ENCODE measurements around the gene PPM1F. TPM values are rescaled to one million over a fixed set of nuclear protein-coding genes. Genes with fewer than 3 reads are reported as not detected.
"Not testable (repeated sequence)": the region's sequence is repeated elsewhere in the genome, so short reads cannot be mapped to it uniquely, and the experiment has no call there.

Gene PPM1F
- total RNA-seq, 1 donor from 2014 or later: 35.6 TPM

DNA sequence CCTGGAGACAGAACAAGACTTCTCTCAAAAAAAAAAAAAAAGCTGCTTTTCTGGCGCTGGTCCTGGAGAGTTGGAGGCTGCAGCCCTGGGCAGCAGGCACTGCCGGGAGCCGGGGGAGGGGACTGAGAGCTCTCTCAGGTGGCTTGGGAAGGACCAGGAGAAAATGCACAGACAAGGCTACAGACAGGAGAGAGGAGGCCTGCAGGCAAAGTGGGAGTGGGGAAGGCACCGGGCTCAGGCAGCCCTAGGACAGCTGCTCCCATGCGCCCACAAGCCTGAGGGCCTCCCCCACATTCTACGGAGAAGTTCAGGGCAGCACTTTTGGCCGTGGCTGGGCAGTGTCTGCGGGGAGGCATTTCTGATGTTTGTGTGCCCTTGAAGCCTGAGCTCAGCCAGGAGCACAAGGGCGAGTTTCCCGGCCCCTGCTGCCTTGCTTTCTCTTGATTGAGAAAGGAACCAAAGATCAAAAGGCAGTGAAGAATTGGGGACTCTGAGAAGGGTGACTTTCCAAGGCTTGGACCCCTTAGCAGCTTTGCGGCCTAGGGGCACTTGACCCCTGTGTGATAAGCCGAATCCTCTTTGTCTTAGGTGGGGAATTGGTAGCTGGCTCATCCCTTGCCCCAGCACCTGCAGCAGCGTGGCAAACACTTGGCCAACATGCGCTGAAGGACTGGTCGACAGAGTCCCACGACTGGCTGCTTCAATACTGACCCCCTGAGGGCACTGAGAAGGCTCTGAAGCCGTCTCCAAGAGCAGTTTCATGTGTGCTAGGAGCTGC, 35.3 kb downstream of the PPM1F start:
- intact Hi-C loops (cut with DNase I): no loop called here
- Histone ChIP-seq H3K36me3 (peaks cover 0 to 1% of the 10 kb centered on the region in 2 donors), H3K27me3 (no peaks in the 10 kb centered on the region), H3K9me3 (no peaks in the 10 kb centered on the region), H3K4me1 (no peaks in the 10 kb centered on the region), H3K4me3 (no peak overlapping the region), H3K27ac (no peak overlapping the region)
- no peak for DNase-seq (ENCODE audit: extremely low spot score in 2 of 2)
- TF ChIP-seq, protein P1, sequence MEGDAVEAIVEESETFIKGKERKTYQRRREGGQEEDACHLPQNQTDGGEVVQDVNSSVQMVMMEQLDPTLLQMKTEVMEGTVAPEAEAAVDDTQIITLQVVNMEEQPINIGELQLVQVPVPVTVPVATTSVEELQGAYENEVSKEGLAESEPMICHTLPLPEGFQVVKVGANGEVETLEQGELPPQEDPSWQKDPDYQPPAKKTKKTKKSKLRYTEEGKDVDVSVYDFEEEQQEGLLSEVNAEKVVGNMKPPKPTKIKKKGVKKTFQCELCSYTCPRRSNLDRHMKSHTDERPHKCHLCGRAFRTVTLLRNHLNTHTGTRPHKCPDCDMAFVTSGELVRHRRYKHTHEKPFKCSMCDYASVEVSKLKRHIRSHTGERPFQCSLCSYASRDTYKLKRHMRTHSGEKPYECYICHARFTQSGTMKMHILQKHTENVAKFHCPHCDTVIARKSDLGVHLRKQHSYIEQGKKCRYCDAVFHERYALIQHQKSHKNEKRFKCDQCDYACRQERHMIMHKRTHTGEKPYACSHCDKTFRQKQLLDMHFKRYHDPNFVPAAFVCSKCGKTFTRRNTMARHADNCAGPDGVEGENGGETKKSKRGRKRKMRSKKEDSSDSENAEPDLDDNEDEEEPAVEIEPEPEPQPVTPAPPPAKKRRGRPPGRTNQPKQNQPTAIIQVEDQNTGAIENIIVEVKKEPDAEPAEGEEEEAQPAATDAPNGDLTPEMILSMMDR (IDR thresholded peaks at IDR 0.05): no peak
- no peak for TF ChIP-seq POLR2AphosphoS5 (IDR thresholded peaks at IDR 0.05; ENCODE audit: insufficient read depth in 1 of 2, low read depth in 1 of 2)
- TF ChIP-seq POLR2A (IDR thresholded peaks at IDR 0.05): no peak

DNA sequence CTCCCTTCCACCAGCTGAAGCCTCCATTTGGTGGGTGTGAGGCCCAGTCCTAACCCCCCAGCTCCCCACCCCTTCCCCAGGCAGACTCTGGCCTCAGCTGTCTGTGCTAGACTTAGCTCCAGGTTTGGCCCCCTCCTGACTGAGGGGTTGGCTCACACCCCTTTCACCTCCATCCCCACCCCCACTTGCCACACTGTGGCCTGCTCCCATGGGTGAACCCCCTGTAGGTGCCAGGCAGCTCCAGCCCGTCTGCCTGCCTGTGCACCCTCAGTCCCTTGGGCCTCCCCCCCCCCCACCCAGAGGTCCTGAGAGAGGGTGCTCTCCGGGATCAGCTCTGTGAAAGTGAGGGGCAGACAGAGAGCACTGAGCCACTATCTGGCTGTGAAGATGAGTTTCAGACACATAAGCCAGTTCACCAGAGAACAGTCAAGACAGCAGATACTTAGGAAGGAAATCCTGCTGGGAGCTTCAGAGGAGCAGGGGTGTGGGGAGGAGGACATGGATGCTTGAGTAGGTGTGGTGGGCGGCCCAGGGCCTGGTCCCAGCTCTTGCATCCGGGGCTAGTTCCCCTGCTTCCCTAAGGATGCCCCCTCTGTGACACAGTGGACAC, 36.2 kb downstream of the PPM1F start:
- TF ChIP-seq, protein P1 (IDR thresholded peaks at IDR 0.05): no peak
- no peak for TF ChIP-seq POLR2A (IDR thresholded peaks at IDR 0.05)
- no peak for TF ChIP-seq POLR2AphosphoS5 (IDR thresholded peaks at IDR 0.05; ENCODE audit: insufficient read depth in 1 of 2, low read depth in 1 of 2)
- no peak for DNase-seq (ENCODE audit: extremely low spot score in 2 of 2)
- Histone ChIP-seq H3K4me1 (no peaks in the 10 kb centered on the region), H3K9me3 (no peaks in the 10 kb centered on the region), H3K36me3 (no peaks in the 10 kb centered on the region), H3K27me3 (no peaks in the 10 kb centered on the region), H3K27ac (no peak overlapping the region), H3K4me3 (no peak overlapping the region)
- intact Hi-C loops (cut with DNase I): no loop called here

DNA sequence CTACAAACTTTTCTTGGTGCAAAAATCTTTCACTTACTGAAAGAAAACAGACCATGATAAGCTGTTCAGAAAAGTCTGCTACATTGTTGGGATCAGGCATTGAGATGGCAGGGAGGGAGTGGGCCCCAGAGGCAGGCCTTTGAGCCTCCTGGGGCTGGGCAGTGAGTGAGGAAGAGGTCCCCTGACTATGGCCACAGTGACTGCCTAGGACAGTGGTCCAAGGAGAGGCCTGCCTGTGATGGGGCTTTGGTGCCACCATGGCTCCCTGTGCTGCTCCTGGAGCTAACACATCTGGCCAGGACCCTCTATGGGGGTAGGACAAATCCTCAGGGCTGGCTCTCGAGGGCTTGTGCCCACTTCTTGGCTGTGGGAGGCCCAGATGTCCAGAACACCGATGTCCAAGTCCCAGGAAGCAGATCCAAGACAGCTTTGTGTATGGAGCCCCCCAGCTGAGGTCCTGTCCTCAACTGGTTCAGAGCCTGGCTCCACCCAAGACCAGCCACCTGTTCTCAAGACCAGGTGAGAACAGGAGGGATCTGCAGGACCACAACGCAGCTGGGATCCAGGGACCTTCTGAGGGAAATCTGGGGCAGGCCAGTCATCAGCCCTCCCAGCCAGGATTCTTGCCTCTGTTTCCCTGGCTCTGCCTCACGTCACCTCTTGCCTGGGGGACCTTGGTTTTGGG, 36.9 kb downstream of the PPM1F start:
- Histone ChIP-seq H3K4me3 (no peak overlapping the region), H3K27ac (no peak overlapping the region), H3K27me3 (no peaks in the 10 kb centered on the region), H3K4me1 (no peaks in the 10 kb centered on the region), H3K36me3 (no peaks in the 10 kb centered on the region), H3K9me3 (no peaks in the 10 kb centered on the region)
- DNase-seq (ENCODE audit: extremely low spot score in 2 of 2): no peak
- TF ChIP-seq, protein P1 (IDR thresholded peaks at IDR 0.05): no peak
- TF ChIP-seq POLR2AphosphoS5 (IDR thresholded peaks at IDR 0.05; ENCODE audit: insufficient read depth in 1 of 2, low read depth in 1 of 2) (no peak), POLR2A (IDR thresholded peaks at IDR 0.05) (no peak)
- intact Hi-C loops (cut with DNase I): no loop called here

DNA sequence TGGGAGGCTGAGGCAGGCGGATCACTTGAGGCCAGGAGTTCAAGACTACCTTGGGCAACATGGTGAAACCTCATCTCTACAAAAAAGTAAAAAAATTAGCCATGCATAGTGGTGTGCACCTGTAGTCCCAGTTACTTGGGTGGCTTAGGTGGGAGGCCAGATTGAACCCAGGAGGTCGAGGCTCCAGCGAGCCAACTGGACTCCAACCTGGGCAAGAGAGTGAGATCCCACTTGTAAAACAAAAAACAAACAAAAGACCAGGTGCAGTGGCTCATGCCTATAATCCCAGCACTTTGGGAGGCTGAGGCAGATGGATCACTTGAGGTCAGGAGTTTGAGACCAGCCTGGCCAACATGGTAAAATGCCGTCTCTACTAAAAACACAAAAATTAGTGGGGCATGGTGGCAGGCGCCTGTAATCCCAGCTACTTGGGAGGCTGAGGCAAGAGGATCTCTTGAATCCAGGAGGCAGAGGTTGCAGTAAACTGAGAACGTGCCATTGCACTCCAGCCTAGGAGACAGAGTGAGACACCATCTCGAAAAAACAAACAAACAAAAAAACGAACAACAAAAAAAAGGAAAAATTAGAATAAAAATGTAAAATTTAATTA, 38.5 kb downstream of the PPM1F start:
- not testable (repeated sequence) for DNase-seq (ENCODE audit: extremely low spot score in 2 of 2); H3K36me3 ChIP-seq; H3K27ac ChIP-seq

DNA sequence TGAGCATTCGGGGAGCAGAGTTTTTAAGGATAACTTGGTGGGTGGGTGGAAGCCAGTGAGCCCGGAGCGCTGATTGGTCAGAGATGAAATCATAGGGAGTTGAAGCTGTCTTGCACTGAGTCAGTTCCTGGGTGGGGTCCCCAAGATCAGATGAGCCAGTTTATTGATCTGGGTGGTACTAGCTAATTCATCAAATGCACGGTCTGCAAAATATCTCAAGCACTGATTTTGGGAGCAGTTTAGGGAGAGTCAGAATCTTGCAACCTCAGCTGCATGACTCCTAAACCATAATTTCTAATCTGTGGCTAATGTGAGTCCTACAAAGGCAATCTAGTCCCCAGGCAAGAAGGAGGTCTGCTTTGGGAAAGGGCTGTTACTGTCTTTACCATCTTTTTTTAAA, 42.3 kb downstream of the PPM1F start:
- DNase-seq (ENCODE audit: extremely low spot score in 2 of 2); intact Hi-C loops (cut with DNase I); H3K9me3 ChIP-seq; H3K36me3 ChIP-seq; H3K27ac ChIP-seq; H3K4me3 ChIP-seq; H3K27me3 ChIP-seq; H3K4me1 ChIP-seq: not testable (repeated sequence)

More for the DNA sequence above, 38.5 kb downstream of the PPM1F start:
- H3K4me3 ChIP-seq; H3K4me1 ChIP-seq; H3K27me3 ChIP-seq; H3K9me3 ChIP-seq; intact Hi-C loops (cut with DNase I): not testable (repeated sequence)
